Endothelial cell of umbilical vein (primary cell): ENCODE measurements around the gene KCNK1. TPM values are rescaled to one million over a fixed set of nuclear protein-coding genes. Genes with fewer than 3 reads are reported as not detected.

Experiments used
- BruUV-seq: library from RNA; stranded (reverse); fragments of 400-500 nt; replicated peaks from 2 replicates; lab custom pipeline; 2021; lab: Mats Ljungman, UMichigan
- CTCF ChIA-PET: fragments of 300-600, 350-600 bp; sonication (Branson Sonifier 250); formaldehyde crosslinking; loops from one replicate; lab custom pipeline; 2021; ENCODE audit warnings: antibody characterized with exemption, inconsistent platforms; lab: Charles Lee
- POLR2A ChIA-PET: fragments of 300-600, 350-600 bp; sonication (Branson Sonifier 250); formaldehyde crosslinking; loops from one replicate; lab custom pipeline; 2021; ENCODE audit warnings: antibody characterized with exemption, inconsistent platforms; lab: Charles Lee
- DNase-seq: peaks from one replicate; pipeline ENCODE4 v3.0.0-alpha.2; 2011; ENCODE audit warnings: low read depth, low spot score
- FAIRE-seq: peaks from 2 replicates; lab custom pipeline; 2011; peaks lifted over from hg19 to GRCh38; lab: Jason Lieb, UNC
- H2AFZ ChIP-seq: 2 replicates; pipeline ENCODE4 v1.6.0; 2012; ENCODE audit warnings: low read depth, low read length, control low read depth, inconsistent platforms
- H3K27ac ChIP-seq: 2 replicates; pipeline ENCODE4 v1.5.1; 2011; ENCODE audit warnings: low read depth, mild to moderate bottlenecking, control low read depth, low read length, moderate library complexity; ENCODE audit not compliant: insufficient read depth
- H3K27me3 ChIP-seq, 2 experiments: 2 replicates each; pipeline versions ENCODE4 v1.6.0 to v1.6.1; 2011; ENCODE audit warnings: low read length in 2 of 2, mixed read lengths in 1 of 2; ENCODE audit not compliant: control insufficient read depth in 2 of 2, insufficient read depth in 2 of 2
- H3K36me3 ChIP-seq, 2 experiments: 2 replicates in 1 of 2; 3 replicates in 1 of 2; pipeline ENCODE4 v1.5.1; 2011; ENCODE audit warnings: low read length in 2 of 2, mild to moderate bottlenecking in 1 of 2, moderate library complexity in 1 of 2; ENCODE audit not compliant: control insufficient read depth in 2 of 2, insufficient read depth in 2 of 2; ENCODE audit errors: extremely low read depth in 1 of 2
- H3K4me1 ChIP-seq: 3 replicates; pipeline ENCODE4 v1.5.1; 2011; ENCODE audit warnings: mild to moderate bottlenecking, low read length; ENCODE audit not compliant: control insufficient read depth, insufficient read depth; ENCODE audit errors: extremely low read depth
- H3K4me2 ChIP-seq: 2 replicates; pipeline ENCODE4 v1.6.1; 2011; ENCODE audit warnings: low read length, control low read depth, mixed read lengths; ENCODE audit not compliant: insufficient read depth
- H3K4me3 ChIP-seq, 3 experiments: fragments of 200-600 bp in 1 of 3; sonication (generic), shearing (Covaris generic) in 1 of 3; replicated peaks in 1 of 3; 2 replicates each; pipeline ENCODE4 v1.5.1; 2011 to 2016; ENCODE audit warnings: control low read depth in 3 of 3, low read length in 3 of 3, mild to moderate bottlenecking in 2 of 3, inconsistent platforms in 1 of 3, low read depth in 1 of 3, moderate library complexity in 1 of 3; ENCODE audit not compliant: insufficient read depth in 1 of 3
- H3K79me2 ChIP-seq: 2 replicates; pipeline ENCODE4 v1.6.0; 2012; ENCODE audit warnings: low read length, inconsistent platforms; ENCODE audit not compliant: control insufficient read depth, insufficient read depth
- H3K9ac ChIP-seq: replicated peaks from 2 replicates; pipeline ENCODE3; 2011; ENCODE audit warnings: low read length, control low read depth; ENCODE audit not compliant: insufficient read depth; ENCODE audit errors: extremely low read depth
- H3K9me1 ChIP-seq: replicated peaks from 3 replicates; pipeline ENCODE4 v1.6.0; 2011; ENCODE audit warnings: mild to moderate bottlenecking, low read length; ENCODE audit not compliant: control insufficient read depth, insufficient read depth; ENCODE audit errors: extremely low read depth
- H3K9me3 ChIP-seq: replicated peaks from 2 replicates; pipeline ENCODE4 v1.5.1; 2012; ENCODE audit warnings: low read length, inconsistent platforms; ENCODE audit not compliant: control insufficient read depth, insufficient read depth
- H4K20me1 ChIP-seq: replicated peaks from 2 replicates; pipeline ENCODE3; 2011; ENCODE audit warnings: mild to moderate bottlenecking, low read length; ENCODE audit not compliant: control insufficient read depth, insufficient read depth; ENCODE audit errors: extremely low read depth
- CTCF ChIP-seq, 2 donors: IDR thresholded peaks; 1 replicate in 1 of 2; 2 replicates in 1 of 2; pipeline ENCODE4 v1.5.1; 2011; ENCODE audit warnings: low read length in 2 of 2, mild to moderate bottlenecking in 2 of 2, moderate library complexity in 2 of 2, control low read depth in 1 of 2, inconsistent platforms in 1 of 2, low read depth in 1 of 2; ENCODE audit not compliant: insufficient read depth in 1 of 2; ENCODE audit errors: extremely low read depth in 1 of 2
- EZH2 ChIP-seq: IDR thresholded peaks from 2 replicates; pipeline ENCODE4 v1.6.1; 2012; ENCODE audit warnings: borderline replicate concordance, low read depth, mild to moderate bottlenecking, moderate library complexity, low read length, inconsistent platforms; ENCODE audit not compliant: severe bottlenecking
- FOS ChIP-seq: IDR thresholded peaks from 2 replicates; pipeline ENCODE4 v1.6.1; 2011; ENCODE audit warnings: mild to moderate bottlenecking, low read length, moderate library complexity, borderline replicate concordance; ENCODE audit not compliant: insufficient read depth
- GATA2 ChIP-seq: IDR thresholded peaks from 2 replicates; pipeline ENCODE4 v1.7.0; 2011; ENCODE audit warnings: low read depth, mild to moderate bottlenecking, moderate library complexity, mixed read lengths, low read length; ENCODE audit not compliant: insufficient read length, insufficient read depth
- JUN ChIP-seq: IDR thresholded peaks from 2 replicates; pipeline ENCODE4 v1.6.1; 2011; ENCODE audit warnings: borderline replicate concordance, low read depth; ENCODE audit not compliant: insufficient read length, insufficient read depth
- MAX ChIP-seq: IDR thresholded peaks from 2 replicates; pipeline ENCODE4 v1.6.1; 2011; ENCODE audit not compliant: insufficient read depth, insufficient read length
- MYC ChIP-seq: IDR thresholded peaks from one replicate; pipeline ENCODE4 v1.6.1; 2011; ENCODE audit warnings: mild to moderate bottlenecking, low read depth, low read length
- POLR2A ChIP-seq: IDR thresholded peaks from 2 replicates; pipeline ENCODE4 v1.6.1; 2012; ENCODE audit warnings: low read depth, mild to moderate bottlenecking, control low read depth, low read length
- POLR2AphosphoS5 ChIP-seq: IDR thresholded peaks from 2 replicates; pipeline ENCODE4 v1.6.1; 2012; ENCODE audit warnings: low read depth, mild to moderate bottlenecking, control low read depth, low read length, moderate library complexity; ENCODE audit not compliant: insufficient read depth
- dilution Hi-C: fragments of 300-500 bp; cut with MboI; formaldehyde crosslinking; loops from one replicate; pipeline ENCODE4 v1.15.0; 2019; ENCODE audit warnings: low sequenced_read_pairs; ENCODE audit not compliant: extremely low pct_ligation_motif_present
- intact Hi-C: fragments of 100-400 bp; cut with micrococcal nuclease; formaldehyde crosslinking; loops from one replicate; pipeline ENCODE4 v1.10.0; 2022
- polyA plus RNA-seq, 4 experiments: library from polyadenylated mRNA; depleted of rRNA in 3 of 4; stranded (reverse) in 3 of 4; unstranded in 1 of 4; fragments of >200 nt; gene quantifications; 2 replicates each; pipeline versions ENCODE4 v1.2.1 to v1.2.3, GENCODE V29; 2011 to 2012; ENCODE audit warnings: missing spikeins in 1 of 4
- total RNA-seq: library from RNA; stranded (reverse); gene quantifications from 2 replicates; pipeline ENCODE4 v1.2.3, GENCODE V29; 2021

Gene KCNK1
- total and polyA plus RNA-seq, 2 donors (not counting 3 experiments of a cell fraction or from before 2014, with no cell fraction given) = 0.83 to 2.8 TPM

- no peak for TF ChIP-seq EZH2
- no peak for TF ChIP-seq POLR2AphosphoS5
- no peak for TF ChIP-seq MAX
- no peak for TF ChIP-seq POLR2A
- TF ChIP-seq CTCF (IDR thresholded peaks at IDR 0.05; ENCODE audit: extremely low read depth in 1 of 2, insufficient read depth in 1 of 2, low read depth in 1 of 2, low read length in 2 of 2) = no peak
- TF ChIP-seq MYC = no peak
- TF ChIP-seq FOS = no peak
- no peak for TF ChIP-seq GATA2
- no peak for TF ChIP-seq JUN
- CTCF ChIA-PET = no interaction called here
- H3K4me3 ChIP-seq = no peak overlapping the region
- H3K9me3 ChIP-seq = peaks cover 2% of the 10 kb centered on the region
- H2AFZ ChIP-seq = no peak overlapping the region
- no peaks in the 10 kb centered on the region for H3K36me3 ChIP-seq
- H3K27me3 ChIP-seq = no peaks in the 10 kb centered on the region
- no peak overlapping the region for H3K27ac ChIP-seq
- no peak for DNase-seq
- FAIRE-seq = no peak
- POLR2A ChIA-PET = no interaction called here
- no peak overlapping the region for H3K4me2 ChIP-seq
- no peaks in the 10 kb centered on the region for H3K4me1 ChIP-seq
- no peak overlapping the region for H3K9ac ChIP-seq
- H3K9me1 ChIP-seq = no peaks in the 10 kb centered on the region
- H4K20me1 ChIP-seq = no peaks in the 10 kb centered on the region
- dilution Hi-C loops = no loop called here
- H3K79me2 ChIP-seq = no peaks in the 10 kb centered on the region
- intact Hi-C loops = no loop called here
- no TSS peak for BruUV-seq
Measured at GRCh38 chr1:233570216-233570615, 43.7 kb upstream of the KCNK1 start.
